Activated T-helper 1 cell treated with anti-CD3 and anti-CD28 coated beads, Interleukin-12 subunit alpha, Interleukin-12 subunit beta, Interleukin-2, Interleukin-4 antibody, amounts not matched to agents 30 ng/mL and 10 ng/mL and 1 ng/mL, durations not matched to agents 14 hours and 24 hours and 36 hours (primary cell): ENCODE measurements around the gene ITGA6. TPM values are rescaled to one million over a fixed set of nuclear protein-coding genes. Genes with fewer than 3 reads are reported as not detected.

Experiments used
- DNase-seq: peaks from one replicate; pipeline ENCODE4 v3.0.0; 2021; ENCODE audit warnings: low spot score
- H3K27ac Mint-ChIP-seq: one replicate; pipeline ENCODE4 v1.8.0; 2021; ENCODE audit warnings: mild to moderate bottlenecking, mixed read lengths
- H3K27me3 Mint-ChIP-seq: one replicate; pipeline ENCODE4 v1.8.0; 2022; ENCODE audit warnings: mild to moderate bottlenecking, moderate library complexity, mixed read lengths; ENCODE audit not compliant: insufficient read depth
- H3K36me3 Mint-ChIP-seq: one replicate; pipeline ENCODE4 v1.8.0; 2021; ENCODE audit warnings: low read depth, mixed read lengths
- H3K4me1 Mint-ChIP-seq: one replicate; pipeline ENCODE4 v1.8.0; 2021; ENCODE audit warnings: low read depth, mixed read lengths
- H3K4me3 Mint-ChIP-seq: one replicate; pipeline ENCODE4 v1.8.0; 2021; ENCODE audit warnings: mild to moderate bottlenecking, moderate library complexity, mixed read lengths
- H3K9me3 Mint-ChIP-seq: one replicate; pipeline ENCODE4 v1.8.0; 2021; ENCODE audit warnings: mixed read lengths
- intact Hi-C: fragments of 100-400 bp; cut with micrococcal nuclease; formaldehyde crosslinking; loops from one replicate; pipeline ENCODE4 v1.15.1; 2024
- total RNA-seq: library from RNA; stranded (reverse); gene quantifications from 2 replicates; pipeline ENCODE4 v1.2.3, GENCODE V29; 2022

The ITGA6 gene
- total RNA-seq, 1 donor from 2014 or later, result 1.9 TPM

DNA sequence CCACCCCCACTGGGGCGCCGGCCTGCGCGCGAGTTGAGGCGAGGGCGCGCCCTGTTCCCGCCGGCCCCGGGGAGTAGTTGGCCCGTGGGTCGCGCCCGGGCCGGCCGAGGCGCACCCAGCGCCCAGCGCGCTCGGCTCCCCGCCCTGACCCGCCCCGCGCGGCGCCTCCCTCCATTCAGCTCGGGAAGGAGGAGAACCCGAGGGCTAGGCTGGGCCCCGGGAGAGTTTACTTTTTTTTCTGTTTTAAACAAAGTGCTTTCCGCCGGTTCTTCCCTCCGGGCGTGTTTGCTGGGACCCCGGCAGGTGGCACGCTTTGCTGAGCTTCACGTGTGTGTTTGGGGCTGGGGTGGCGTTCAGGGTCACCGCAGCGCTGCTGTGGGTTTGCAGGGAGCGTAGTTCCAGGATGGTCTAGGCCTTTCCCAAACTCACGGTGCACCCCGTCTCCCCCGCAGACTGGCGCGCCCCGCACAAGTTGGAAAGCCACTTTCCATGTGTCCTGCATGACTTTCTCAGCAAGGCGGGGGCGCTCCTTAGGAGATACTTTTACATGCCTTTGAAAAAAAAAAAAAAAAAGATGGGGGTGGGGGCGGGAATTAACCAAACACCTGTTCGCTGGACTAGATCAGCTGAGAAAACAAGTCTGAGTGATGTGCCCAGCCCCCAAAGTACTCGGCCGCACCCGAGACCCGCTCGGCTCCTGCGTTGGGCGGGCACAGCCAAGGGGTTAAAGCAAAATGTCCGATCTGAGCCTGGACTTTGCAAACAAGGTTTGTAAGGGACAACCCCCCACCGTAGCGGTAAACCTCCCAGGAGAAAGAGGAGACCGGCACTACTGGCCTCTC, 825 bp downstream of the ITGA6 start:
- peaks cover 13% of the 10 kb centered on the region for H3K36me3 Mint-ChIP-seq
- H3K27ac Mint-ChIP-seq, result no peak overlapping the region
- DNase-seq, result no peak
- intact Hi-C loops, result loop anchor here (1.0 to 5.0 kb wide), 6 partner anchors 9 to 505 kb away; partner anchors contain the start of gene HAT1
- no peaks in the 10 kb centered on the region for H3K9me3 Mint-ChIP-seq
- peak overlapping the region; percentile 81 for H3K4me3 Mint-ChIP-seq
- H3K27me3 Mint-ChIP-seq, result peaks cover 34% of the 10 kb centered on the region
- peaks cover 53% of the 10 kb centered on the region for H3K4me1 Mint-ChIP-seq

DNA sequence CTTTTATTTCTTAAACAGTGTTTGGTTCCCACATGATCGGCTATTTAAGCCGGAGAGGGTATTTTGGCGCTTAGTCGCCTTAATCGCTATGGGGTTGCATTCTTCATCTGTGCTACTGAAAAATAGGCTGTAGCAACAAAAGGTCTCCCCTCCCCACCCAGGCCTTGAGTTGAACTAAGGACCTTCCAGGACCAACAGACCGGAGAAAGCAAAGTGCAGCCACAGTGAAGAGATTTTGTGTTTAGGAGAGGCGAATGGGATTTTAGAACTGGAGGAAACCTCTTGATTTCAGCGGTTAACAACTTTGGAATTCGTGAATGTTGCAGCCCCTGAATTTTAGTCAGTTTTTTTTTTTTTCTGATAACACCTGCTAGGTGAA, 1.4 kb downstream of the ITGA6 start:
- H3K36me3 Mint-ChIP-seq, result peaks cover 13% of the 10 kb centered on the region
- intact Hi-C loops, result loop anchor here (1.0 to 5.0 kb wide), 3 partner anchors 36 to 506 kb away; partner anchors contain the start of gene HAT1
- peak overlapping the region; percentile 81 for H3K4me3 Mint-ChIP-seq
- H3K9me3 Mint-ChIP-seq, result no peaks in the 10 kb centered on the region
- no peak overlapping the region for H3K27ac Mint-ChIP-seq
- peaks cover 59% of the 10 kb centered on the region for H3K4me1 Mint-ChIP-seq
- DNase-seq, result no peak
- H3K27me3 Mint-ChIP-seq, result peaks cover 34% of the 10 kb centered on the region

DNA sequence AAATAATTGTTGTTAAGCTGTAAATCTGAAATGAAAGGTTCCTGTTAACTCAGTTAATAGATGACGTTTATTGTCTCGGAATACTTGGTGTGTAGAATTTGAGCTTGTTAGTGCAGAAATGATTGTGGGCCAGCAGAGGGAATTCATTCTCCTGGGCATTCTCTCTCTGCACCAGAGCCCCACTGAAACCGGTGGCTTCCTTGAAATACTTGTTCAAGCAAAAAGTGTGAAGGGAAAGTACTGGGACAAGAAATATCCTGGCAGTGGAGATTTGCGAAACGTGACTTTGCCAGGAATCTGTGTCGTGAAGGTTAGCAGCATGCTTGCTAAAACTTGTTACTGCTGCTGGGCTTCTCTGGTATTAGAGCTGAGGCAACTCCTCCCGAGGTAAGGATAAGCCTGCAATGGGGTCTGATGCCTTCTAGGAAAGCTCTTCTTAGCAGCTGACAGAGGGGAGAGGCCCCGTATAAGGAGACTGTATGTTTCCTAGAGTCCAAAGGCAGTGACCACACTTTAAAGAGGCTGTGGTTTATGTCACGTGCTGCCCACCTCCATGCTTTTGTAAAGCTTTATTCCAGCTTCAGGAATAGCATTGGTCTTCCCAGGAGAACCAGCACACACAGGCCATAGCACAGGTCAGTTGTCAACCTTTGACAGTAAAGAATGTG, 2.0 kb downstream of the ITGA6 start:
- Mint-ChIP-seq H3K4me3 (peak overlapping the region; percentile 81), H3K9me3 (no peaks in the 10 kb centered on the region), H3K27me3 (peaks cover 34% of the 10 kb centered on the region), H3K27ac (no peak overlapping the region), H3K4me1 (peaks cover 65% of the 10 kb centered on the region), H3K36me3 (peaks cover 13% of the 10 kb centered on the region)
- intact Hi-C loops, result loop anchor here (2.0 to 5.0 kb wide), 2 partner anchors 177 to 507 kb away; partner anchors contain the start of gene HAT1
- no peak for DNase-seq

DNA sequence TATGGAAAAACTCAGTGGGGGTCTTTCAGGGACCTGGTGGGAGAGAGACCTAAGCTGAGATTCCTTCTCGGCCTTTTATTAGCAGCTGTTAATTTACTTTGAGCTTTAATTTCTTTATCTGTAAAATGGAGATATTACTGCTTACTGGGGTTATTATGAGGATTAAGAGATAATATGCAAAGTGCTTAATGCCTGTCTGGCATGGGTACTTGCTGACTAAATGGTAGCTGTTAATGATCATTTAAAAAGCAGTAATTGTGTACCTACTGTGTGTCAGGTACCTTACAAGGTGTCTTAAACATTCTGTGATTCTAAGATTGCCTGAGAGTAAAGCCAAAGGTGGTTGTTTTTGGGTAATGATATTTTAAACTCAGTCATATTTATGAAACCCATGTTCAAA, 2.6 kb downstream of the ITGA6 start:
- peak overlapping the region; percentile 16 for H3K4me3 Mint-ChIP-seq
- no peak for DNase-seq
- H3K36me3 Mint-ChIP-seq, result peaks cover 13% of the 10 kb centered on the region
- H3K27ac Mint-ChIP-seq, result no peak overlapping the region
- peaks cover 71% of the 10 kb centered on the region for H3K4me1 Mint-ChIP-seq
- intact Hi-C loops, result no loop called here
- no peaks in the 10 kb centered on the region for H3K9me3 Mint-ChIP-seq
- peaks cover 34% of the 10 kb centered on the region for H3K27me3 Mint-ChIP-seq

DNA sequence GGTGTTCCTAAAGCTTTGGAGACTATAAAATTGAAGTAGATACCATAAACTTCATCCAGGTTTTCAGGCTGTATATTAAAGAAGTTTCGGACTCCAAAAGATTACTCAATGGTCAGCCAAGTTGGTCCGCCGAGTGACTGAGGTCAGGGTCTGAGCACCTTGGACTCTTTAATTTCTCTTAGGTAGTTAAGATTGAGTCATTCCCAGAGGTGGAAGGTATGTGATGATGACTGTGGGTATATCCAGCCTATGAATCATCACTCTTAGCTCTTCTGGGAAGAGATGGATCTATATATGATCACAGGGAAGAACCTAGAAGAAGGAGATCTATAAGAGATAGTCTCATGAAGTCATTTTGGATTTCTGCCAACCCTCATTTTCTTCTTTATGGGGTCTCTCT, 3.3 kb downstream of the ITGA6 start:
- peaks cover 13% of the 10 kb centered on the region for H3K36me3 Mint-ChIP-seq
- no peak overlapping the region for H3K27ac Mint-ChIP-seq
- peaks cover 74% of the 10 kb centered on the region for H3K4me1 Mint-ChIP-seq
- intact Hi-C loops, result no loop called here
- DNase-seq, result no peak
- no peak overlapping the region for H3K4me3 Mint-ChIP-seq
- peaks cover 33% of the 10 kb centered on the region for H3K27me3 Mint-ChIP-seq
- no peaks in the 10 kb centered on the region for H3K9me3 Mint-ChIP-seq

DNA sequence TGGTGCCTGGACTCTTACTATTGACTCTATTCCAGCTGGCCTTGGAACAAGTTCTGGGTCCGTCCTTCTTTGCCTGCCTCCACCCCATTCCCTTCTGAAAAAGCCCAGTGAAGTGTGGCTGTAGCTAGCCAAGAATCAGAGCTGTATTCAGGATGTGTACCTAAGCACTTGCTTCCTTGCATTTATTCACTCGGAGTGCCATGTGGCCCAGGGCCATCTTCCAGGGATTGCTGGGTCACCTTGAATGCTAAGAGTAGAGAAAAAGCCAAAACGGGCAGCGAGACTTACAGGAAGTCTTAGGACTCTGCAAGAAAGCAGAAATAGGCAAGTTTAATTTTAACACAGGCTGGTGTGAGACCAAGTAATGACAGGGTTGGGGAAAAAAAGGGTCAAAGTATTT, 4.1 kb downstream of the ITGA6 start:
- Mint-ChIP-seq H3K4me3 (no peak overlapping the region), H3K9me3 (no peaks in the 10 kb centered on the region), H3K27me3 (peaks cover 31% of the 10 kb centered on the region), H3K4me1 (peaks cover 74% of the 10 kb centered on the region), H3K36me3 (peaks cover 13% of the 10 kb centered on the region), H3K27ac (no peak overlapping the region)
- intact Hi-C loops, result no loop called here
- no peak for DNase-seq

DNA sequence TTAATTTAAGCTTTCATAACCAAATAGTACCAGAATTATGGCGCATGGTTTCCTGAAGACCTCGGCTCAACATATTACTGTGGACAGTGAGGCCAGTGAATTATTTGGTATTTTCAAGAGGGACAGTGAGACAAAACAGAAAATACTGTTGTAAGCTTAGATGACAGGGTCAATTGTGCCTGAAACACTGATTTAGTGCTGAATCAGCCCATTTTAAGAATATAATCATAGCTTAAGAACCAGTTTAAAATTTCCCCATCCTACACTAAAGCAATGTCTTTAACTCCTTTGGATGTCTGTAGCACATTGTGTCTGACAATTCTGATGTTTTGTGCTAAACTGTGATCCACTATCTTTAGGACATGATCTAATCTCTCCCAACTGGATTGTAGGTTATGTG, 4.6 kb downstream of the ITGA6 start:
- DNase-seq, result no peak
- Mint-ChIP-seq H3K9me3 (no peaks in the 10 kb centered on the region), H3K27ac (no peak overlapping the region), H3K36me3 (peaks cover 13% of the 10 kb centered on the region), H3K4me3 (no peak overlapping the region), H3K27me3 (peaks cover 31% of the 10 kb centered on the region), H3K4me1 (peaks cover 69% of the 10 kb centered on the region)
- intact Hi-C loops, result no loop called here

DNA sequence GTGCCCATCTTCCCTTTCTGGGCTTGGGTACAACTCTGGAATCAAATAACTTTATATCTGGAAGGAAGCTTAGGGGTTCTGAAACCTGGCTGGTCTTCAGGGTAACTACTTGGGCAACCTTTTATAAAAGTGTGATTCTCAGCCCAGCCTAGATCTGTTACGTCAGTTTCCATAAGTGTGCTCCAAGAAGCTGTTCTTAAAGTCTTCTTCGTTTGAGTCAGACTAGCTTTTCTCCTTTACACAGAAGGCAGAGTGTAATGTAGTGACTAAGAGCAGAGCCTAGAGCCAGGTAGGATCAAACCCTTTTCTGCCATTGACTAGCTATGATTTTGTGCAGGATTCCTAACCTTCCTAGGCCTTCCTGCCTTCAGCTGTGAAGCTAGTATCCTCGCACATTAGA, 5.8 kb downstream of the ITGA6 start:
- no peak for DNase-seq
- intact Hi-C loops, result no loop called here
- H3K9me3 Mint-ChIP-seq, result no peaks in the 10 kb centered on the region
- H3K27ac Mint-ChIP-seq, result no peak overlapping the region
- H3K4me1 Mint-ChIP-seq, result peaks cover 67% of the 10 kb centered on the region
- peaks cover 13% of the 10 kb centered on the region for H3K36me3 Mint-ChIP-seq
- H3K27me3 Mint-ChIP-seq, result peaks cover 31% of the 10 kb centered on the region
- H3K4me3 Mint-ChIP-seq, result no peak overlapping the region

DNA sequence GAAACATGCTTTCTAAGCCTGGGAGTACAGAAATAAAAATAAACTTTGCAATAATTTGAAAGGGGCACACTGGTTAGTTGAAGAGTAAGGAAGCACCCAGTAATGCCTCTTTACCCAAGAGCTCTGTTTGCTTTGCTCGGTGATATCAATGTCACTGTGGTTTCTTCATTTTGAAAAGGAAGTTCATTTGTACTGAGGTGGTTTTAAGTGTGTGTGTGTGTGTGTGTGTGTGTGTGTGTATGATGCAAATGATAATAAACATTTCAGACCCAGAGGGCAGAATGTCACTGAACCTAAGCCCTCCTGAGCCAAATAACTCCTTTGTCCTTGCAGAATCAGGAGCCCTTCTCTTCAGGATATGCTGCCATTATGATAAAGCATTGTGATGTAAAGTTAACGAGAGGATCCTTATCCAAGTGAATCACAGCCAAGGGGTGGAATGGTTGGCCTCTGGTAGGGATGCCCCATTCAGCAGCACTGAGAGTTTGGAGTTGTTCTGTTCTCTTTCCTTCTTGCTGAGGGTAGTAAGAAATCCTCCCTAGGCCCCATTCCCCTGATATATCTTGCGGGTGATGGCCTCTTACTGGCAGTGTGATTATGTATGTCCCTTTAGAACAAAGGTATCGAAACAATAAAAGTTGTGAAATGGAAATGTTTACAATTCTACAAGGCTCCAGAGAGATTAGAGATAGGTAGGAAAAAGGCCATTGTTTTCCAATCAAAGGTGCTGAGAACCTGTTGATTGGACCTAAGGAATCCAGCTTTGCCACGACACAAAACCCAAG, 7.6 kb downstream of the ITGA6 start:
- peak; percentile 39 for DNase-seq
- H3K4me1 Mint-ChIP-seq, result peaks cover 50% of the 10 kb centered on the region
- H3K27me3 Mint-ChIP-seq, result peaks cover 16% of the 10 kb centered on the region
- H3K9me3 Mint-ChIP-seq, result no peaks in the 10 kb centered on the region
- H3K36me3 Mint-ChIP-seq, result peaks cover 11% of the 10 kb centered on the region
- intact Hi-C loops, result no loop called here
- H3K27ac Mint-ChIP-seq, result no peak overlapping the region
- no peak overlapping the region for H3K4me3 Mint-ChIP-seq

DNA sequence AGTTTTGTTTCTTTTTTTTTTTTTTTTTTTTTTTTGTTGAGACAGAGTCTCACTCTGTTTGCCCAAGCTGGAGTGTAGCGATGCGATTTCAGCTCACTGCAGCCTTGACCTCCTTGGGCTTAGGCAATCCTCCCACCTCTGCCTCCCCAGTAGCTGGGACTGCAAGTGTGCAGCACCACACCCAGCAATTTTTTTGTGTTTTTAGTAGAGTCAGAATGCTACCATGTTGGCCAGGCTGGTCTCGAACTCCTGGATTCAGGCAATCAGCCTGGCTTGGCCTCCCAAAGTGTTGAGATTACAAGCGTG, 8.2 kb downstream of the ITGA6 start:
- DNase-seq, result no peak
- peaks cover 11% of the 10 kb centered on the region for H3K36me3 Mint-ChIP-seq
- H3K9me3 Mint-ChIP-seq, result no peaks in the 10 kb centered on the region
- no peak overlapping the region for H3K27ac Mint-ChIP-seq
- H3K4me3 Mint-ChIP-seq, result no peak overlapping the region
- H3K4me1 Mint-ChIP-seq, result peaks cover 48% of the 10 kb centered on the region
- H3K27me3 Mint-ChIP-seq, result peaks cover 14% of the 10 kb centered on the region
- intact Hi-C loops, result no loop called here

DNA sequence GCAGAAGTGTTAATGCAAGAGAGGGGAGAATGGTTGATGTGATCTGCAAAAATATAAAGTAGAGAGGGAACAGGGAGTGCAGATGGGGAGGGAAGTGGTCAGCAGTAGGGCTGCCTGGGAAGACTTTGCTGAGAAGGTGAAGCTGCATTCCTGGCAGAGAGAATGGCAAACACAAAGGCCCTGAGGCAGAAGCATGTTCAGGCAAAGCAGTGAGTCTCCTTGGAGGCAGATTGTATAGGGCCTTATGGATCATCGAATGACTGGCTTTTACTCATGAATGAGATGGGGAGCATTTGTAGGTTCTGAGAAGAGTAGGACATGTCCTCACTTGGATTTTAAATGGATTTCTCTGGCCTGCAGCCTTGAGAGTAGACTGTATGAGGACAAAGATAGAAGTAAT, 9.5 kb downstream of the ITGA6 start:
- peaks cover 46% of the 10 kb centered on the region for H3K4me1 Mint-ChIP-seq
- no peak overlapping the region for H3K4me3 Mint-ChIP-seq
- no peaks in the 10 kb centered on the region for H3K9me3 Mint-ChIP-seq
- peaks cover 7% of the 10 kb centered on the region for H3K27me3 Mint-ChIP-seq
- H3K27ac Mint-ChIP-seq, result no peak overlapping the region
- intact Hi-C loops, result loop anchor here (1.0 kb wide), 2 partner anchors 10 to 26 kb away; partner anchors contain the start of gene ITGA6
- H3K36me3 Mint-ChIP-seq, result peaks cover 9% of the 10 kb centered on the region
- no peak for DNase-seq

DNA sequence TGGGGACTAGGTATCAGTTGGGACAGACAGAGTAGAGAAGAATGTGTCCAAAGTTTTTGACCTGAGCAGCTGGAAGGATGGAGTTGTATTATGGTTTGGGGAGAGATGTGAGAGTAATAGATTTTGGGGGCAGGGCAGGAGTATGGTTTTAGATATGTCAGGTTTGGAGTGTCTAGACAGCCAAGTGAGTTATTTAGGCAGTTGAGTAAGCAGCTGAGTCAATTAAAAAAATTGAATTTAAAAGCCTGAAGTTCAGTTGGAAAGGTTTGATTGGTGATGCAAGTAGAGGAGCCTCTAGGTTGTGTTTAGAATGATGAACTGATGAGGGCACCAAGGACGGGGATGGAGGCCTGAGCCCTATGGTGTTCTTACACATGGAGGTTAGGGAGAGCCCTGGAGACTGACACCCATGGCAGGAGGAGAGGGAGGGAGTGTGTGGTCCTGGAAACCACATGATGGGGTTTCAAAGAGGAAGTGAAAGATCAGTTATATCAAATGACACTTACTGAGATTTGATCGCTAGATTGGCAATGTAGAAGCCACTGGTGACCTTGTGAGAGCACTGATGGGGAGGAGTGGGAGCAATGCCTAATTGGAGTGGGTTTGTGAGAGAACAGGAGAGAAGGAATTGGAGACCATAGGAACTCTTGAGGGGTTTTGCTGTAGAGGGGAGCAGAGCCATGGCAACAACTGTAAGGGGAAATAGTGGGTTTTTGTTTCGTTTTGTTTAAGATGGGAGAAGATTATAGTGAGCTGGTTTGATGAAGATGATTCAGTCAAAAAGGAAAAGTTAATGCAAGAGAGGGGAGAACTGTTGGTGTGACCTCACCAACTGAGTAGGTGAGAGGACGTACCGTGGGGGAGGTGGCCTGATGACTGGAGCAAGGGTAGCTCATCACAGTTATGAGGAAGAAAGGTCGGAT, 10.3 kb downstream of the ITGA6 start:
- peak; percentile 17 for DNase-seq
- Mint-ChIP-seq H3K4me3 (no peak overlapping the region), H3K9me3 (no peaks in the 10 kb centered on the region), H3K36me3 (peaks cover 2% of the 10 kb centered on the region), H3K27ac (no peak overlapping the region), H3K4me1 (peaks cover 46% of the 10 kb centered on the region), H3K27me3 (peaks cover 6% of the 10 kb centered on the region)
- intact Hi-C loops, result loop anchor here (1.0 kb wide), 3 partner anchors 9 to 26 kb away; partner anchors contain the start of gene ITGA6
